Choroid plexus epithelial cell (primary cell): ENCODE data around the gene OMA1.
"Not testable (repeated sequence)": the region's sequence is repeated elsewhere in the genome, so short reads cannot be mapped to it uniquely, and the experiment has no call there.

ENCODE experiments used
- DNase-seq: peaks from one replicate; pipeline ENCODE4 v3.0.0-alpha.2; 2010; ENCODE audit warnings: low read depth
- H3K4me3 ChIP-seq: 2 replicates; pipeline ENCODE4 v1.5.1; 2011; ENCODE audit warnings: low read depth, mild to moderate bottlenecking, control low read depth, low read length, moderate library complexity
- CTCF ChIP-seq: conservative IDR thresholded peaks from 2 replicates; pipeline ENCODE4 v1.5.1; 2011; ENCODE audit warnings: low read depth, mild to moderate bottlenecking, control low read depth, inconsistent platforms, low read length, moderate library complexity

The OMA1 gene

GRCh38 chr1:58500043-58500442 lies 46.5 kb downstream of the OMA1 start:
- no peak for DNase-seq
- no peak overlapping the region for H3K4me3 ChIP-seq
- no peak for TF ChIP-seq CTCF

GRCh38 chr1:58497499-58497898 lies 49.0 kb downstream of the OMA1 start:
- DNase-seq: no peak
- no peak overlapping the region for H3K4me3 ChIP-seq
- TF ChIP-seq CTCF: no peak

- DNase-seq: no peak
- H3K4me3 ChIP-seq: no peak overlapping the region
- no peak for TF ChIP-seq CTCF
Measured at GRCh38 chr1:58496042-58496441, 50.5 kb downstream of the OMA1 start.

- H3K4me3 ChIP-seq, DNase-seq: not testable (repeated sequence)
Measured at GRCh38 chr1:58488914-58489313, 57.6 kb downstream of the OMA1 start.

GRCh38 chr1:58487002-58487401 lies 59.5 kb downstream of the OMA1 start:
- TF ChIP-seq CTCF: no peak
- H3K4me3 ChIP-seq: no peak overlapping the region
- DNase-seq: no peak

GRCh38 chr1:58481962-58482361 lies 64.6 kb downstream of the OMA1 start:
- no peak for TF ChIP-seq CTCF
- DNase-seq: no peak
- H3K4me3 ChIP-seq: no peak overlapping the region

GRCh38 chr1:58480191-58480590 lies 66.3 kb downstream of the OMA1 start:
- no peak for TF ChIP-seq CTCF
- DNase-seq: no peak

GRCh38 chr1:58477390-58477789 lies 69.1 kb downstream of the OMA1 start:
- H3K4me3 ChIP-seq: no peak overlapping the region
- no peak for DNase-seq
- TF ChIP-seq CTCF: no peak

More at GRCh38 chr1:58480191-58480590, 66.3 kb downstream of the OMA1 start:
- no peak overlapping the region for H3K4me3 ChIP-seq
